IPS-11a (cell line): ENCODE data around the gene PKP3.
"Not testable (repeated sequence)": the region's sequence is repeated elsewhere in the genome, so short reads cannot be mapped to it uniquely, and the experiment has no call there.

Source experiments
- H3K4me3 ChIP-seq: one replicate; pipeline ENCODE4 v1.5.1; 2013; ENCODE audit warnings: low read depth, low read length, control low read depth

Gene PKP3

GRCh38 chr11:394034-394857 is at the start of gene PKP3:
Gene PKP3, plus strand, starts transcription at chr11:394209. Its CDS starts 84 bp downstream, at chr11:394293.
- H3K4me3 ChIP-seq = peak within 1 kb of the TSS; percentile 28

GRCh38 chr11:344836-345578 is 49.0 kb upstream of the PKP3 start:
- no peak overlapping the region for H3K4me3 ChIP-seq

- no peak overlapping the region for H3K4me3 ChIP-seq
These were observed 47.5 kb upstream of the PKP3 start for GRCh38 chr11:346529-346928.

GRCh38 chr11:349270-349954 is 44.6 kb upstream of the PKP3 start:
- not testable (repeated sequence) for H3K4me3 ChIP-seq

- H3K4me3 ChIP-seq = not testable (repeated sequence)
These were observed 43.8 kb upstream of the PKP3 start for GRCh38 chr11:350033-350722.

GRCh38 chr11:350723-351255 is 43.2 kb upstream of the PKP3 start:
- no peak overlapping the region for H3K4me3 ChIP-seq

- H3K4me3 ChIP-seq = no peak overlapping the region
These were observed 42.6 kb upstream of the PKP3 start for GRCh38 chr11:351411-351810.

- no peak overlapping the region for H3K4me3 ChIP-seq
These were observed 41.5 kb upstream of the PKP3 start for GRCh38 chr11:352456-353031.

- no peak overlapping the region for H3K4me3 ChIP-seq
These were observed 40.7 kb upstream of the PKP3 start for GRCh38 chr11:353179-353873.

GRCh38 chr11:355581-356458 is 38.2 kb upstream of the PKP3 start:
- H3K4me3 ChIP-seq = peak overlapping the region; percentile 2

- no peak overlapping the region for H3K4me3 ChIP-seq
These were observed 37.4 kb upstream of the PKP3 start for GRCh38 chr11:356610-357009.

- no peak overlapping the region for H3K4me3 ChIP-seq
These were observed 36.4 kb upstream of the PKP3 start for GRCh38 chr11:357582-357981.

- no peak overlapping the region for H3K4me3 ChIP-seq
These were observed 35.7 kb upstream of the PKP3 start for GRCh38 chr11:358129-358800.

- no peak overlapping the region for H3K4me3 ChIP-seq
These were observed 34.8 kb upstream of the PKP3 start for GRCh38 chr11:359181-359714.

GRCh38 chr11:360326-361280 is 33.4 kb upstream of the PKP3 start:
- no peak overlapping the region for H3K4me3 ChIP-seq

GRCh38 chr11:362642-363442 is 31.2 kb upstream of the PKP3 start:
- H3K4me3 ChIP-seq = no peak overlapping the region
